Adrenal gland (tissue), 12 donors: Measurements from ENCODE around the gene ICOSLG. TPM values are rescaled to one million over a fixed set of nuclear protein-coding genes. Genes with fewer than 3 reads are reported as not detected.
A peak's percentile ranks its signal among the peaks of the same experiment; 100 is the strongest.
"Not testable (repeated sequence)": the region's sequence is repeated elsewhere in the genome, so short reads cannot be mapped to it uniquely, and the experiment has no call there.

Source experiments
- DNase-seq, 7 donors: peaks; one replicate each; pipeline ENCODE4 v3.0.0-alpha.2; 2019 to 2020
- H3K27ac ChIP-seq, 5 donors: fragments of 200-600 bp; sonication (generic) in 4 of 5; 1 replicate in 3 of 5; 2 replicates in 2 of 5; pipeline versions ENCODE4 v1.5.1 to v1.8.0; 2016 to 2020; ENCODE audit warnings: mild to moderate bottlenecking in 1 of 5
- H3K27me3 ChIP-seq: fragments of 200-600 bp; 2 replicates; pipeline ENCODE4 v1.8.0; 2021
- H3K36me3 ChIP-seq, 2 donors: fragments of 200-600 bp; replicated peaks in 1 of 2; 1 replicate in 1 of 2; 2 replicates in 1 of 2; pipeline versions ENCODE4 v1.5.1 to v1.8.0; 2018 to 2022
- H3K4me1 ChIP-seq, 2 donors: fragments of 200-600 bp; replicated peaks in 1 of 2; 1 replicate in 1 of 2; 2 replicates in 1 of 2; pipeline versions ENCODE4 v1.5.1 to v1.8.0; 2018 to 2021
- H3K4me3 ChIP-seq, 4 donors: fragments of 200-600 bp; sonication (generic) in 3 of 4; one replicate each; pipeline ENCODE4 v1.5.1; 2016 to 2018
- H3K9me3 ChIP-seq, 3 donors: fragments of 200-600 bp; sonication (generic) in 1 of 3; replicated peaks in 1 of 3; 1 replicate in 2 of 3; 2 replicates in 1 of 3; pipeline versions ENCODE4 v1.5.1 to v1.8.0; 2016 to 2021
- CTCF ChIP-seq, 6 experiments: fragments of 450-650 bp in 4 of 6; fragments of 200-600 bp in 2 of 6; sonication (generic) in 1 of 6; IDR thresholded peaks; 1 replicate in 5 of 6; 2 replicates in 1 of 6; pipeline versions ENCODE4 v1.5.1 to v1.8.0; 2016 to 2021; ENCODE audit warnings: antibody characterized with exemption in 6 of 6, mild to moderate bottlenecking in 2 of 6, moderate library complexity in 1 of 6
- POLR2A ChIP-seq, 2 donors: fragments of 450-650 bp; IDR thresholded peaks; one replicate each; pipeline ENCODE4 v1.6.1; 2017; ENCODE audit warnings: antibody characterized with exemption in 2 of 2, mild to moderate bottlenecking in 2 of 2, moderate library complexity in 1 of 2
- WGBS, 4 donors: extraction: QIAGEN DNeasy Blood & Tissue Kit in 2 of 4; methylation state at CpG; one replicate each; pipeline versions ENCODE4 v1.1.5 to v1.1.7; 2013 to 2017; 5-methylcytosine and 5-hydroxymethylcytosine counted together
- intact Hi-C, 2 donors: fragments of 100-400 bp; cut with DNase I; formaldehyde crosslinking; loops; one replicate each; pipeline versions ENCODE4 v1.14.1 to v1.15.0; 2022 to 2023
- polyA plus RNA-seq, 3 donors: library from polyadenylated mRNA; stranded (reverse); fragments of 200-250 nt in 2 of 3; fragments of 350-450 nt in 1 of 3; fragmentation: Illumina TruSeq in 1 of 3; extraction: RNeasy Lipid Tissue Mini Kit (QIAGEN cat#74804) in 1 of 3; gene quantifications; one replicate each; pipeline ENCODE4 v1.2.3, GENCODE V29; 2013 to 2014
- total RNA-seq, 9 donors: library from RNA; depleted of rRNA in 4 of 9; stranded (reverse); fragments of >200 nt in 4 of 9; fragments of 120-200 nt in 1 of 9; fragmentation: NEBNext Ultra II Directional in 1 of 9; extraction: Animal tissue kit (Norgen Biotek cat#: 25700) in 1 of 9; gene quantifications; one replicate each; pipeline versions ENCODE4 v1.1.0 to v1.2.4, GENCODE V29; 2013 to 2023
- donor health status: healthy with polysubstance abuse.
- donor health status: Bipolar disorder and iron deficiency.
- donor health status: DM: yes; HTN: yes; CAD: no.
- donor health status: DM: no; HTN: no; CAD: no.
- donor health status: DM: no; HTN: no; CAD: no.
- donor health status: DM: yes; HTN: yes; CAD: no.

The ICOSLG gene
- total and polyA plus RNA-seq, 12 donors: 0.11 to 4.0 (median 1.7) TPM

- H3K4me1 ChIP-seq, intact Hi-C loops, H3K27me3 ChIP-seq, H3K36me3 ChIP-seq, H3K9me3 ChIP-seq, H3K4me3 ChIP-seq: not testable (repeated sequence)
- WGBS, 4 donors: 24 to 35% methylated on average over 8 to 9 of the region's 15 CpGs; no CpG with 5 or more reads in 2 of the 4 donors
- H3K27ac ChIP-seq: peak overlapping the region in 2 of 5 donors; percentile 69 to 80
- peak in 6 of 7 donors; percentile 16 to 51 (median 42) for DNase-seq
These were observed 32.7 kb downstream of the ICOSLG start for GRCh38 chr21:44207860-44208646.

GRCh38 chr21:44206698-44207676 is 33.8 kb downstream of the ICOSLG start:
- WGBS, 4 donors: no CpG with 5 or more reads among the region's 33 CpGs

GRCh38 chr21:44206187-44206586 is 34.6 kb downstream of the ICOSLG start:
- H3K4me1 ChIP-seq, H3K9me3 ChIP-seq, DNase-seq, H3K27me3 ChIP-seq, intact Hi-C loops, H3K4me3 ChIP-seq, H3K27ac ChIP-seq, H3K36me3 ChIP-seq: not testable (repeated sequence)
- WGBS, 4 donors: no CpG with 5 or more reads among the region's 24 CpGs

More at GRCh38 chr21:44206698-44207676, 33.8 kb downstream of the ICOSLG start:
- H3K27me3 ChIP-seq, H3K4me3 ChIP-seq, H3K27ac ChIP-seq, H3K9me3 ChIP-seq, intact Hi-C loops, DNase-seq, H3K4me1 ChIP-seq, H3K36me3 ChIP-seq: not testable (repeated sequence)

GRCh38 chr21:44202590-44203299 is 38.0 kb downstream of the ICOSLG start:
- intact Hi-C loops, H3K36me3 ChIP-seq: not testable (repeated sequence)

GRCh38 chr21:44199997-44200396 is 40.7 kb downstream of the ICOSLG start:
- H3K4me3 ChIP-seq, H3K36me3 ChIP-seq, H3K4me1 ChIP-seq, intact Hi-C loops, H3K27me3 ChIP-seq, H3K27ac ChIP-seq, H3K9me3 ChIP-seq: not testable (repeated sequence)
- WGBS, 4 donors: 90 to 98% (median 93%) methylated on average over 10 to 11 of the region's 11 CpGs
- DNase-seq: peak in 1 of 7 donors; percentile 10

More at GRCh38 chr21:44202590-44203299, 38.0 kb downstream of the ICOSLG start:
- H3K27ac ChIP-seq, H3K4me1 ChIP-seq, DNase-seq, H3K9me3 ChIP-seq, H3K4me3 ChIP-seq, H3K27me3 ChIP-seq: not testable (repeated sequence)
- no CpG with 5 or more reads among the region's 30 CpGs for WGBS, 4 donors

GRCh38 chr21:44199448-44199847 is 41.3 kb downstream of the ICOSLG start:
- Histone ChIP-seq H3K4me3 (no peak overlapping the region), H3K9me3 (no peaks in the 10 kb centered on the region), H3K27me3 (no peaks in the 10 kb centered on the region), H3K36me3 (no peaks in the 10 kb centered on the region), H3K4me1 (no peaks in the 10 kb centered on the region), H3K27ac (no peak overlapping the region)
- intact Hi-C loops: no loop called here
- WGBS, 4 donors: 82 to 85% (median 85%) methylated on average over 15 of the region's 15 CpGs
- TF ChIP-seq POLR2A (IDR thresholded peaks at IDR 0.05): no peak
- no peak for TF ChIP-seq CTCF (IDR thresholded peaks at IDR 0.05)
- DNase-seq: peak in 1 of 7 donors; percentile 13

- 20 to 63% methylated on average over 1 to 14 of the region's 21 CpGs; no CpG with 5 or more reads in 2 of the 4 donors for WGBS, 4 donors
- H3K36me3 ChIP-seq, H3K27ac ChIP-seq, H3K4me1 ChIP-seq, H3K9me3 ChIP-seq, H3K4me3 ChIP-seq, intact Hi-C loops, H3K27me3 ChIP-seq: not testable (repeated sequence)
- peak in 6 of 7 donors; percentile 38 to 78 (median 60) for DNase-seq
These were observed 43.6 kb downstream of the ICOSLG start for GRCh38 chr21:44197156-44197516.

- intact Hi-C loops, H3K27me3 ChIP-seq, H3K4me3 ChIP-seq, H3K4me1 ChIP-seq, H3K27ac ChIP-seq, H3K9me3 ChIP-seq, H3K36me3 ChIP-seq: not testable (repeated sequence)
- 75% methylated on average over 15 of the region's 22 CpGs; no CpG with 5 or more reads in 3 of the 4 donors for WGBS, 4 donors
- DNase-seq: peak in 6 of 7 donors; percentile 34 to 72 (median 48)
These were observed 44.3 kb downstream of the ICOSLG start for GRCh38 chr21:44196212-44197155.
